GM18511 (cell line): ENCODE results near the gene ZFP36.
"Not testable (repeated sequence)": the region's sequence is repeated elsewhere in the genome, so short reads cannot be mapped to it uniquely, and the experiment has no call there.

ENCODE experiments used
- ATAC-seq: cut with Tn5 transposase; IDR thresholded peaks from one replicate; pipeline ENCODE4 v1.9.1; 2021; ENCODE audit warnings: mild to moderate bottlenecking, moderate library complexity; ENCODE audit not compliant: unreplicated experiment

Gene ZFP36

GRCh38 chr19:39435499-39436349 lies 29.1 kb downstream of the ZFP36 start, which contains the start of gene RPS16:
Gene RPS16 (minus strand): TSS chr19:39435949. CDS start chr19:39435895, 54 bp downstream.
- ATAC-seq: peak; percentile 82

GRCh38 chr19:39436350-39436716 lies 29.7 kb downstream of the ZFP36 start:
- ATAC-seq: no peak

GRCh38 chr19:39438270-39438934 lies 31.8 kb downstream of the ZFP36 start:
- ATAC-seq: no peak

GRCh38 chr19:39444598-39445195 lies 38.0 kb downstream of the ZFP36 start:
- no peak for ATAC-seq

GRCh38 chr19:39445196-39446111 lies 38.8 kb downstream of the ZFP36 start, which contains the start of gene SUPT5H:
Gene SUPT5H (plus strand): TSS chr19:39445582. CDS start chr19:39445891, 309 bp downstream.
- peak; percentile 84 for ATAC-seq

- ATAC-seq: no peak
These were observed 39.9 kb downstream of the ZFP36 start for GRCh38 chr19:39446365-39447084.

- no peak for ATAC-seq
These were observed 41.6 kb downstream of the ZFP36 start for GRCh38 chr19:39448271-39448670.

- no peak for ATAC-seq
These were observed 42.6 kb downstream of the ZFP36 start for GRCh38 chr19:39449116-39449797.

GRCh38 chr19:39451257-39451656 lies 44.6 kb downstream of the ZFP36 start:
- not testable (repeated sequence) for ATAC-seq
